Measurements from ENCODE around the gene TTC13. TPM values are rescaled to one million over a fixed set of nuclear protein-coding genes. Genes with fewer than 3 reads are reported as not detected.

Gene TTC13
- total RNA-seq, 4 donors from 2014 or later = 24.4 to 43.0 (median 26.1) TPM

- TF ChIP-seq CTCF (IDR thresholded peaks at IDR 0.05; ENCODE audit: low read depth) = no peak
Measured at GRCh38 chr1:230940848-230941247, 37.8 kb downstream of the TTC13 start.

GRCh38 chr1:230939806-230940489, 38.7 kb downstream of the TTC13 start:
- no peak for TF ChIP-seq CTCF (IDR thresholded peaks at IDR 0.05; ENCODE audit: low read depth)

- TF ChIP-seq CTCF (IDR thresholded peaks at IDR 0.05; ENCODE audit: low read depth) = no peak
Measured at GRCh38 chr1:230938924-230939368, 39.7 kb downstream of the TTC13 start.

GRCh38 chr1:230937371-230937770, 41.3 kb downstream of the TTC13 start:
- no peak for TF ChIP-seq CTCF (IDR thresholded peaks at IDR 0.05; ENCODE audit: low read depth)

GRCh38 chr1:230936475-230936874, 42.2 kb downstream of the TTC13 start:
- no peak for TF ChIP-seq CTCF (IDR thresholded peaks at IDR 0.05; ENCODE audit: low read depth)

- TF ChIP-seq CTCF (IDR thresholded peaks at IDR 0.05; ENCODE audit: low read depth) = no peak
Measured at GRCh38 chr1:230935852-230936251, 42.8 kb downstream of the TTC13 start.

GRCh38 chr1:230930986-230931385, 47.7 kb downstream of the TTC13 start:
- TF ChIP-seq CTCF (IDR thresholded peaks at IDR 0.05; ENCODE audit: low read depth) = no peak
